ENCODE data around the gene RFX2. TPM values are rescaled to one million over a fixed set of nuclear protein-coding genes. Genes with fewer than 3 reads are reported as not detected.
A peak's percentile ranks its signal among the peaks of the same experiment; 100 is the strongest.

RFX2 gene
- polyA plus RNA-seq = 1 to 10 TPM; 5.3 to 8.8 TPM

- Histone ChIP-seq H3K4me3 (ENCODE audit: low read depth in 1 of 2, low read length in 2 of 2) (peak within 1 kb of the TSS; percentile 49 to 75), H3K9me3 (ENCODE audit: control insufficient read depth in 2 of 2, insufficient read depth in 1 of 2, low read depth in 1 of 2, low read length in 1 of 2) (no peaks in the 10 kb centered on the region), H3K36me3 (ENCODE audit: control insufficient read depth in 2 of 2, insufficient read depth in 2 of 2, low read length in 1 of 2) (no peaks in the 10 kb centered on the region), H3K27ac (ENCODE audit: low read depth in 2 of 2, low read length in 1 of 2) (peak within 1 kb of the TSS; percentile 70 to 91), H3K27me3 (ENCODE audit: control insufficient read depth in 1 of 2, insufficient read depth in 2 of 2, low read length in 2 of 2) (no peaks in the 10 kb centered on the region), H3K4me1 (ENCODE audit: control insufficient read depth in 2 of 2, insufficient read depth in 2 of 2, low read length in 1 of 2) (no peaks in the 10 kb centered on the region)
- WGBS, 2 donors = 0% methylated on average over 57 to 75 of the region's 75 CpGs
These were observed at the start of gene RFX2 for GRCh38 chr19:6110360-6110977. TSS of gene RFX2 (minus strand) at chr19:6110500. CDS start at chr19:6047496, 63,004 bp downstream.

- H3K36me3 ChIP-seq (ENCODE audit: control insufficient read depth in 2 of 2, insufficient read depth in 2 of 2, low read length in 1 of 2) = no peaks in the 10 kb centered on the region
- H3K4me3 ChIP-seq (ENCODE audit: low read depth in 1 of 2, low read length in 2 of 2) = no peak overlapping the region
- 40 to 53% methylated on average over 2 of the region's 2 CpGs for WGBS, 2 donors
- no peak overlapping the region for H3K27ac ChIP-seq (ENCODE audit: low read depth in 2 of 2, low read length in 1 of 2)
- H3K27me3 ChIP-seq (ENCODE audit: control insufficient read depth in 1 of 2, insufficient read depth in 2 of 2, low read length in 2 of 2) = no peaks in the 10 kb centered on the region
- peaks cover 0 to under 1% of the 10 kb centered on the region in 2 donors for H3K4me1 ChIP-seq (ENCODE audit: control insufficient read depth in 2 of 2, insufficient read depth in 2 of 2, low read length in 1 of 2)
- H3K9me3 ChIP-seq (ENCODE audit: control insufficient read depth in 2 of 2, insufficient read depth in 1 of 2, low read depth in 1 of 2, low read length in 1 of 2) = peaks cover 0 to 2% of the 10 kb centered on the region in 2 donors
These were observed 45.7 kb upstream of the RFX2 start for GRCh38 chr19:6156033-6156432.

- Histone ChIP-seq H3K4me1 (ENCODE audit: control insufficient read depth in 2 of 2, insufficient read depth in 2 of 2, low read length in 1 of 2) (no peaks in the 10 kb centered on the region), H3K9me3 (ENCODE audit: control insufficient read depth in 2 of 2, insufficient read depth in 1 of 2, low read depth in 1 of 2, low read length in 1 of 2) (peaks cover 0 to 3% of the 10 kb centered on the region in 2 donors), H3K27ac (ENCODE audit: low read depth in 2 of 2, low read length in 1 of 2) (no peak overlapping the region), H3K4me3 (ENCODE audit: low read depth in 1 of 2, low read length in 2 of 2) (no peak overlapping the region), H3K36me3 (ENCODE audit: control insufficient read depth in 2 of 2, insufficient read depth in 2 of 2, low read length in 1 of 2) (no peaks in the 10 kb centered on the region), H3K27me3 (ENCODE audit: control insufficient read depth in 1 of 2, insufficient read depth in 2 of 2, low read length in 2 of 2) (no peaks in the 10 kb centered on the region)
- 76 to 77% methylated on average over 8 of the region's 8 CpGs for WGBS, 2 donors
These were observed 40.0 kb upstream of the RFX2 start for GRCh38 chr19:6150289-6150688.

GRCh38 chr19:6141217-6141616 lies 30.9 kb upstream of the RFX2 start:
- WGBS, 2 donors = 71 to 76% methylated on average over 1 of the region's 1 CpG
- Histone ChIP-seq H3K36me3 (ENCODE audit: control insufficient read depth in 2 of 2, insufficient read depth in 2 of 2, low read length in 1 of 2) (no peaks in the 10 kb centered on the region), H3K27ac (ENCODE audit: low read depth in 2 of 2, low read length in 1 of 2) (no peak overlapping the region), H3K4me1 (ENCODE audit: control insufficient read depth in 2 of 2, insufficient read depth in 2 of 2, low read length in 1 of 2) (no peaks in the 10 kb centered on the region), H3K4me3 (ENCODE audit: low read depth in 1 of 2, low read length in 2 of 2) (no peak overlapping the region), H3K27me3 (ENCODE audit: control insufficient read depth in 1 of 2, insufficient read depth in 2 of 2, low read length in 2 of 2) (no peaks in the 10 kb centered on the region), H3K9me3 (ENCODE audit: control insufficient read depth in 2 of 2, insufficient read depth in 1 of 2, low read depth in 1 of 2, low read length in 1 of 2) (no peaks in the 10 kb centered on the region)

- 56 to 75% methylated on average over 1 to 2 of the region's 2 CpGs for WGBS, 2 donors
- Histone ChIP-seq H3K27me3 (ENCODE audit: control insufficient read depth in 1 of 2, insufficient read depth in 2 of 2, low read length in 2 of 2) (no peaks in the 10 kb centered on the region), H3K36me3 (ENCODE audit: control insufficient read depth in 2 of 2, insufficient read depth in 2 of 2, low read length in 1 of 2) (no peaks in the 10 kb centered on the region), H3K4me3 (ENCODE audit: low read depth in 1 of 2, low read length in 2 of 2) (no peak overlapping the region), H3K4me1 (ENCODE audit: control insufficient read depth in 2 of 2, insufficient read depth in 2 of 2, low read length in 1 of 2) (no peaks in the 10 kb centered on the region), H3K9me3 (ENCODE audit: control insufficient read depth in 2 of 2, insufficient read depth in 1 of 2, low read depth in 1 of 2, low read length in 1 of 2) (no peaks in the 10 kb centered on the region), H3K27ac (ENCODE audit: low read depth in 2 of 2, low read length in 1 of 2) (no peak overlapping the region)
These were observed 28.2 kb upstream of the RFX2 start for GRCh38 chr19:6138511-6138910.

GRCh38 chr19:6138066-6138465 lies 27.8 kb upstream of the RFX2 start:
- no peaks in the 10 kb centered on the region for H3K9me3 ChIP-seq (ENCODE audit: control insufficient read depth in 2 of 2, insufficient read depth in 1 of 2, low read depth in 1 of 2, low read length in 1 of 2)
- H3K27me3 ChIP-seq (ENCODE audit: control insufficient read depth in 1 of 2, insufficient read depth in 2 of 2, low read length in 2 of 2) = no peaks in the 10 kb centered on the region
- no peak overlapping the region for H3K27ac ChIP-seq (ENCODE audit: low read depth in 2 of 2, low read length in 1 of 2)
- H3K4me1 ChIP-seq (ENCODE audit: control insufficient read depth in 2 of 2, insufficient read depth in 2 of 2, low read length in 1 of 2) = no peaks in the 10 kb centered on the region
- no peak overlapping the region for H3K4me3 ChIP-seq (ENCODE audit: low read depth in 1 of 2, low read length in 2 of 2)
- no peaks in the 10 kb centered on the region for H3K36me3 ChIP-seq (ENCODE audit: control insufficient read depth in 2 of 2, insufficient read depth in 2 of 2, low read length in 1 of 2)
- WGBS, 2 donors = 49 to 56% methylated on average over 7 of the region's 7 CpGs

- H3K27me3 ChIP-seq (ENCODE audit: control insufficient read depth in 1 of 2, insufficient read depth in 2 of 2, low read length in 2 of 2) = no peaks in the 10 kb centered on the region
- WGBS, 2 donors = 90 to 91% methylated on average over 5 of the region's 5 CpGs
- H3K27ac ChIP-seq (ENCODE audit: low read depth in 2 of 2, low read length in 1 of 2) = no peak overlapping the region
- no peaks in the 10 kb centered on the region for H3K4me1 ChIP-seq (ENCODE audit: control insufficient read depth in 2 of 2, insufficient read depth in 2 of 2, low read length in 1 of 2)
- H3K36me3 ChIP-seq (ENCODE audit: control insufficient read depth in 2 of 2, insufficient read depth in 2 of 2, low read length in 1 of 2) = no peaks in the 10 kb centered on the region
- H3K4me3 ChIP-seq (ENCODE audit: low read depth in 1 of 2, low read length in 2 of 2) = no peak overlapping the region
- no peaks in the 10 kb centered on the region for H3K9me3 ChIP-seq (ENCODE audit: control insufficient read depth in 2 of 2, insufficient read depth in 1 of 2, low read depth in 1 of 2, low read length in 1 of 2)
These were observed 22.9 kb upstream of the RFX2 start for GRCh38 chr19:6133231-6133630.

- Histone ChIP-seq H3K36me3 (ENCODE audit: control insufficient read depth in 2 of 2, insufficient read depth in 2 of 2, low read length in 1 of 2) (no peaks in the 10 kb centered on the region), H3K9me3 (ENCODE audit: control insufficient read depth in 2 of 2, insufficient read depth in 1 of 2, low read depth in 1 of 2, low read length in 1 of 2) (no peaks in the 10 kb centered on the region), H3K27me3 (ENCODE audit: control insufficient read depth in 1 of 2, insufficient read depth in 2 of 2, low read length in 2 of 2) (no peaks in the 10 kb centered on the region), H3K4me3 (ENCODE audit: low read depth in 1 of 2, low read length in 2 of 2) (no peak overlapping the region), H3K4me1 (ENCODE audit: control insufficient read depth in 2 of 2, insufficient read depth in 2 of 2, low read length in 1 of 2) (no peaks in the 10 kb centered on the region), H3K27ac (ENCODE audit: low read depth in 2 of 2, low read length in 1 of 2) (no peak overlapping the region)
- 93 to 95% methylated on average over 4 of the region's 4 CpGs for whole genome bisulfite sequencing, 2 donors
These were observed 22.2 kb upstream of the RFX2 start for GRCh38 chr19:6132482-6132881.

GRCh38 chr19:6127716-6128335 lies 17.5 kb upstream of the RFX2 start:
- Histone ChIP-seq H3K36me3 (ENCODE audit: control insufficient read depth in 2 of 2, insufficient read depth in 2 of 2, low read length in 1 of 2) (no peaks in the 10 kb centered on the region), H3K27ac (ENCODE audit: low read depth in 2 of 2, low read length in 1 of 2) (no peak overlapping the region), H3K9me3 (ENCODE audit: control insufficient read depth in 2 of 2, insufficient read depth in 1 of 2, low read depth in 1 of 2, low read length in 1 of 2) (no peaks in the 10 kb centered on the region), H3K27me3 (ENCODE audit: control insufficient read depth in 1 of 2, insufficient read depth in 2 of 2, low read length in 2 of 2) (no peaks in the 10 kb centered on the region), H3K4me1 (ENCODE audit: control insufficient read depth in 2 of 2, insufficient read depth in 2 of 2, low read length in 1 of 2) (no peaks in the 10 kb centered on the region), H3K4me3 (ENCODE audit: low read depth in 1 of 2, low read length in 2 of 2) (no peak overlapping the region)
- WGBS, 2 donors = 89% methylated on average over 6 of the region's 6 CpGs
